WTC11 (cell line): ENCODE results near the gene GPATCH1.

ENCODE experiments used
- ETV6 ChIP-seq: sonication (generic); formaldehyde crosslinking; IDR thresholded peaks from 2 replicates; pipeline ENCODE4 v1.8.1; 2022; ENCODE audit warnings: mild to moderate bottlenecking, missing genetic modification reagents
- MAX ChIP-seq: sonication (generic); formaldehyde crosslinking; IDR thresholded peaks from 2 replicates; pipeline ENCODE4 v1.8.0; 2022; ENCODE audit warnings: mild to moderate bottlenecking, missing genetic modification reagents
- MYBL2 ChIP-seq: sonication (generic); formaldehyde crosslinking; IDR thresholded peaks from 2 replicates; pipeline ENCODE4 v1.8.1; 2023; ENCODE audit warnings: mild to moderate bottlenecking, moderate library complexity, missing genetic modification reagents
- SMAD4 ChIP-seq: sonication (generic); formaldehyde crosslinking; IDR thresholded peaks from 2 replicates; pipeline ENCODE4 v1.8.0; 2022; ENCODE audit warnings: mild to moderate bottlenecking, missing genetic modification reagents
- TEAD4 ChIP-seq: sonication (generic); formaldehyde crosslinking; IDR thresholded peaks from 2 replicates; pipeline ENCODE4 v1.8.0; 2022; ENCODE audit warnings: mild to moderate bottlenecking, missing genetic modification reagents
- TF ChIP-seq, protein P1 (sequence below): fragments of 200-600 bp; IDR thresholded peaks from 2 replicates; pipeline ENCODE4 v1.8.0; 2022; ENCODE audit warnings: antibody characterized with exemption
- TF ChIP-seq, protein P2 (sequence below): sonication (generic); formaldehyde crosslinking; conservative IDR thresholded peaks from 2 replicates; pipeline ENCODE4 v1.8.1; 2023; ENCODE audit warnings: mild to moderate bottlenecking, low read depth, missing genetic modification reagents, moderate library complexity

DNA sequence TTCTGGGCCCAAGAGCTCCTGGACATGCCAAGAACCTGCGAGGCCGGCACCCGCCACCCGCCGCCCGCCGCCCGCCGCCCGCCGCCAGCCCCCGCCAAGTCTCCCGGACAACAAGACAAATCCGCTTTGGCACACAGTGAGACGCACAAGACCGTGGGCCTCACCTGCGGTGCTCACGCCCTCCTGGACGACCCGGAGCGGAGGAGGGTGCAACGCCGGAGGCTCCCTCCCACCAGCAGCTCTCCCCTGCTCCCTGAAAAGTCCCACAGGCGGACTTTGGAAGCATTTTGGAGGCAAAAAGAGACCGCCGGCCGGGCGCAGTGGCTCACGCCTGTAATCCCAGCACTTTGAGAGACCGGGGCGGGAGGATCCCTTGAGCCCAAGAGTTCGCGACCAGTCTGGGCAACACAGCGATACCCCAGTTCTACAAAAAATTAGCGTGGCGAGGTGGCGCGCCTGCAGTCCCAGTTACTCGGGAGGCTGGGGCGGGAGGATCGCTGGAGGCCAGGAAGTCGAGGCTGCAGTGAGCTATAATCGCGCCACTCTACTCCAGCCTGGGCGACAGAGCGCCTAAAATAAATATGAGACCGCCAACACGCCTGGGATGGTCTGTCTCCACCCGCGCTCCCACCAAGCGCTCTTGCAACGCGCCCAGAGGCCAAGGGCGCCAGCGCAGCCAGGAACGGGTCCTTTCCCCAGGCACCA lies 17.1 kb upstream of the GPATCH1 start:
- TF ChIP-seq TEAD4 (no peak), SMAD4 (CRISPR knock-in tag) (no peak), MYBL2 (CRISPR knock-in tag) (no peak), ETV6 (CRISPR knock-in tag) (no peak), MAX (CRISPR knock-in tag) (no peak)
- TF ChIP-seq, protein P1, sequence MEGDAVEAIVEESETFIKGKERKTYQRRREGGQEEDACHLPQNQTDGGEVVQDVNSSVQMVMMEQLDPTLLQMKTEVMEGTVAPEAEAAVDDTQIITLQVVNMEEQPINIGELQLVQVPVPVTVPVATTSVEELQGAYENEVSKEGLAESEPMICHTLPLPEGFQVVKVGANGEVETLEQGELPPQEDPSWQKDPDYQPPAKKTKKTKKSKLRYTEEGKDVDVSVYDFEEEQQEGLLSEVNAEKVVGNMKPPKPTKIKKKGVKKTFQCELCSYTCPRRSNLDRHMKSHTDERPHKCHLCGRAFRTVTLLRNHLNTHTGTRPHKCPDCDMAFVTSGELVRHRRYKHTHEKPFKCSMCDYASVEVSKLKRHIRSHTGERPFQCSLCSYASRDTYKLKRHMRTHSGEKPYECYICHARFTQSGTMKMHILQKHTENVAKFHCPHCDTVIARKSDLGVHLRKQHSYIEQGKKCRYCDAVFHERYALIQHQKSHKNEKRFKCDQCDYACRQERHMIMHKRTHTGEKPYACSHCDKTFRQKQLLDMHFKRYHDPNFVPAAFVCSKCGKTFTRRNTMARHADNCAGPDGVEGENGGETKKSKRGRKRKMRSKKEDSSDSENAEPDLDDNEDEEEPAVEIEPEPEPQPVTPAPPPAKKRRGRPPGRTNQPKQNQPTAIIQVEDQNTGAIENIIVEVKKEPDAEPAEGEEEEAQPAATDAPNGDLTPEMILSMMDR = no peak
- TF ChIP-seq, protein P2, sequence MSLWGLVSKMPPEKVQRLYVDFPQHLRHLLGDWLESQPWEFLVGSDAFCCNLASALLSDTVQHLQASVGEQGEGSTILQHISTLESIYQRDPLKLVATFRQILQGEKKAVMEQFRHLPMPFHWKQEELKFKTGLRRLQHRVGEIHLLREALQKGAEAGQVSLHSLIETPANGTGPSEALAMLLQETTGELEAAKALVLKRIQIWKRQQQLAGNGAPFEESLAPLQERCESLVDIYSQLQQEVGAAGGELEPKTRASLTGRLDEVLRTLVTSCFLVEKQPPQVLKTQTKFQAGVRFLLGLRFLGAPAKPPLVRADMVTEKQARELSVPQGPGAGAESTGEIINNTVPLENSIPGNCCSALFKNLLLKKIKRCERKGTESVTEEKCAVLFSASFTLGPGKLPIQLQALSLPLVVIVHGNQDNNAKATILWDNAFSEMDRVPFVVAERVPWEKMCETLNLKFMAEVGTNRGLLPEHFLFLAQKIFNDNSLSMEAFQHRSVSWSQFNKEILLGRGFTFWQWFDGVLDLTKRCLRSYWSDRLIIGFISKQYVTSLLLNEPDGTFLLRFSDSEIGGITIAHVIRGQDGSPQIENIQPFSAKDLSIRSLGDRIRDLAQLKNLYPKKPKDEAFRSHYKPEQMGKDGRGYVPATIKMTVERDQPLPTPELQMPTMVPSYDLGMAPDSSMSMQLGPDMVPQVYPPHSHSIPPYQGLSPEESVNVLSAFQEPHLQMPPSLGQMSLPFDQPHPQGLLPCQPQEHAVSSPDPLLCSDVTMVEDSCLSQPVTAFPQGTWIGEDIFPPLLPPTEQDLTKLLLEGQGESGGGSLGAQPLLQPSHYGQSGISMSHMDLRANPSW (CRISPR knock-in tag) = no peak
